PC-3 (cell line): Measurements from ENCODE around the gene ROPN1L.

ENCODE experiments used
- CTCF ChIP-seq: fragments of 300-600 bp; sonication (generic); conservative IDR thresholded peaks from 2 replicates; pipeline ENCODE4 v1.5.1; 2017; ENCODE audit warnings: antibody characterized with exemption, low read depth, mild to moderate bottlenecking, low read length
- EZH2 ChIP-seq: fragments of 300-600 bp; sonication (generic); IDR thresholded peaks from one replicate; pipeline ENCODE4 v1.6.1; 2017; ENCODE audit warnings: antibody characterized with exemption, mild to moderate bottlenecking, low read length; ENCODE audit not compliant: unreplicated experiment
- EZH2phosphoT487 ChIP-seq: fragments of 300-600 bp; sonication (generic); IDR thresholded peaks from 2 replicates; pipeline ENCODE4 v1.6.1; 2018; ENCODE audit warnings: mild to moderate bottlenecking, antibody characterized with exemption, low read length, borderline replicate concordance

- TF ChIP-seq EZH2: no peak
- no peak for TF ChIP-seq CTCF
- TF ChIP-seq EZH2phosphoT487: no peak
These were observed 39.7 kb downstream of the ROPN1L start for GRCh38 chr5:10481241-10481935.
